ENCODE measurements around the gene NRN1.
"Not testable (repeated sequence)": the region's sequence is repeated elsewhere in the genome, so short reads cannot be mapped to it uniquely, and the experiment has no call there.

NRN1 gene

GRCh38 chr6:5981126-5982026, 25.3 kb downstream of the NRN1 start:
- DNase-seq (ENCODE audit: low read depth in 2 of 2): no peak

GRCh38 chr6:5979650-5980420, 26.9 kb downstream of the NRN1 start:
- DNase-seq (ENCODE audit: low read depth in 2 of 2): no peak

- no peak for DNase-seq (ENCODE audit: low read depth in 2 of 2)
Measured at GRCh38 chr6:5976811-5977210, 29.9 kb downstream of the NRN1 start.

- DNase-seq (ENCODE audit: low read depth in 2 of 2): no peak
Measured at GRCh38 chr6:5968817-5969734, 37.6 kb downstream of the NRN1 start.

GRCh38 chr6:5968036-5968435, 38.7 kb downstream of the NRN1 start:
- DNase-seq (ENCODE audit: low read depth in 2 of 2): not testable (repeated sequence)

- no peak for DNase-seq (ENCODE audit: low read depth in 2 of 2)
Measured at GRCh38 chr6:5967594-5967993, 39.1 kb downstream of the NRN1 start.

GRCh38 chr6:5962794-5963193, 43.9 kb downstream of the NRN1 start:
- DNase-seq (ENCODE audit: low read depth in 2 of 2): no peak

- no peak for DNase-seq (ENCODE audit: low read depth in 2 of 2)
Measured at GRCh38 chr6:5961836-5962235, 44.9 kb downstream of the NRN1 start.

- DNase-seq (ENCODE audit: low read depth in 2 of 2): no peak
Measured at GRCh38 chr6:5960456-5960855, 46.3 kb downstream of the NRN1 start.

- DNase-seq (ENCODE audit: low read depth in 2 of 2): no peak
Measured at GRCh38 chr6:5958921-5959320, 47.8 kb downstream of the NRN1 start.

GRCh38 chr6:5956939-5957338, 49.8 kb downstream of the NRN1 start:
- no peak for DNase-seq (ENCODE audit: low read depth in 2 of 2)

- DNase-seq (ENCODE audit: low read depth in 2 of 2): peak in 1 of 2 experiments; percentile 18
Measured at GRCh38 chr6:5950361-5950785, 56.4 kb downstream of the NRN1 start.
